H1 (cell line): ENCODE data around the gene PCDHGB7. TPM values are rescaled to one million over a fixed set of nuclear protein-coding genes. Genes with fewer than 3 reads are reported as not detected.
A peak's percentile ranks its signal among the peaks of the same experiment; 100 is the strongest.
"Not testable (repeated sequence)": the region's sequence is repeated elsewhere in the genome, so short reads cannot be mapped to it uniquely, and the experiment has no call there.

Experiments used
- CTCF ChIA-PET: fragments of 300-600 bp; sonication (Branson Sonifier 250); formaldehyde crosslinking; loops from one replicate; lab custom pipeline; 2021; ENCODE audit not compliant: partially characterized antibody; lab: Charles Lee
- POLR2A ChIA-PET: fragments of 300-600 bp; sonication (Branson Sonifier 250); formaldehyde crosslinking; loops from one replicate; lab custom pipeline; 2021; ENCODE audit warnings: inconsistent platforms; ENCODE audit not compliant: partially characterized antibody; lab: Charles Lee
- DNase-seq, 2 experiments: peaks; one replicate each; pipeline versions ENCODE4 v3.0.0 to v3.0.0-alpha.2; 2010 to 2022; ENCODE audit warnings: low spot score in 2 of 2, low read depth in 1 of 2, mixed read lengths in 1 of 2
- FAIRE-seq: peaks from 2 replicates; lab custom pipeline; 2011; peaks lifted over from hg19 to GRCh38; lab: Jason Lieb, UNC
- H2AFZ ChIP-seq: 2 replicates; pipeline ENCODE4 v1.8.1; 2012; ENCODE audit warnings: low read length, inconsistent platforms
- H2AK5ac ChIP-seq: 2 replicates; pipeline ENCODE4 v1.6.1; 2013; ENCODE audit warnings: low read depth, low read length
- H2BK120ac ChIP-seq: replicated peaks from 2 replicates; pipeline ENCODE3; 2013; ENCODE audit warnings: low read depth, low read length, inconsistent platforms
- H2BK12ac ChIP-seq: 2 replicates; pipeline ENCODE4 v1.6.1; 2013; ENCODE audit warnings: low read depth, low read length
- H2BK15ac ChIP-seq: 2 replicates; pipeline ENCODE4 v1.6.1; 2013; ENCODE audit warnings: low read length
- H2BK20ac ChIP-seq: 2 replicates; pipeline ENCODE4 v1.6.1; 2013; ENCODE audit warnings: low read length
- H2BK5ac ChIP-seq: 2 replicates; pipeline ENCODE4 v1.6.1; 2013; ENCODE audit warnings: low read depth, low read length
- H3K14ac ChIP-seq: 2 replicates; pipeline ENCODE4 v1.6.1; 2013; ENCODE audit warnings: inconsistent platforms; ENCODE audit not compliant: insufficient read length
- H3K18ac ChIP-seq: 2 replicates; pipeline ENCODE4 v1.6.1; 2013; ENCODE audit warnings: low read length; ENCODE audit errors: extremely low read depth
- H3K23ac ChIP-seq: 2 replicates; pipeline ENCODE4 v1.6.1; 2013; ENCODE audit warnings: inconsistent platforms; ENCODE audit not compliant: insufficient read length
- H3K23me2 ChIP-seq: 2 replicates; pipeline ENCODE4 v1.6.1; 2013; ENCODE audit warnings: low read depth, low read length
- H3K27ac ChIP-seq: 2 replicates; pipeline ENCODE4 v1.6.1; 2011; ENCODE audit warnings: low read depth, low read length, inconsistent platforms
- H3K27me3 ChIP-seq, 4 experiments: replicated peaks in 1 of 4; 1 replicate in 1 of 4; 2 replicates in 3 of 4; pipeline versions ENCODE4 v1.6.1 to v1.8.1; 2011 to 2013; ENCODE audit warnings: low read length in 3 of 4, mild to moderate bottlenecking in 3 of 4, inconsistent platforms in 2 of 4, mixed read lengths in 2 of 4, moderate library complexity in 1 of 4; ENCODE audit not compliant: control insufficient read depth in 3 of 4, insufficient read depth in 3 of 4; ENCODE audit errors: extremely low read depth in 1 of 4
- H3K36me3 ChIP-seq, 4 experiments: 2 replicates each; pipeline versions ENCODE4 v1.6.1 to v1.8.1; 2011 to 2013; ENCODE audit warnings: mild to moderate bottlenecking in 4 of 4, low read length in 3 of 4, moderate library complexity in 2 of 4, control low read depth in 1 of 4, inconsistent platforms in 1 of 4; ENCODE audit not compliant: insufficient read depth in 4 of 4, control insufficient read depth in 2 of 4
- H3K4ac ChIP-seq: replicated peaks from 2 replicates; pipeline ENCODE3; 2013; ENCODE audit warnings: low read length, low read depth, mixed read lengths, inconsistent platforms; ENCODE audit not compliant: insufficient read length
- H3K4me1 ChIP-seq, 4 experiments: replicated peaks in 1 of 4; 1 replicate in 1 of 4; 2 replicates in 3 of 4; pipeline versions ENCODE4 v1.6.1 to v1.8.1; 2011 to 2013; ENCODE audit warnings: low read length in 3 of 4, inconsistent platforms in 2 of 4, mixed read lengths in 1 of 4; ENCODE audit not compliant: insufficient read depth in 4 of 4, control insufficient read depth in 3 of 4
- H3K4me2 ChIP-seq, 2 experiments: 2 replicates each; pipeline versions ENCODE4 v1.6.1 to v1.8.1; 2011 to 2013; ENCODE audit warnings: low read depth in 2 of 2, low read length in 2 of 2, control low read depth in 1 of 2, inconsistent platforms in 1 of 2, mild to moderate bottlenecking in 1 of 2; ENCODE audit not compliant: insufficient read depth in 1 of 2
- H3K4me3 ChIP-seq, 4 experiments: fragments of 200-600, 300-600 bp in 1 of 4; sonication (generic), shearing (Covaris generic), sonication (Bioruptor Twin) in 1 of 4; 2 replicates each; pipeline versions ENCODE4 v1.5.1 to v1.8.1; 2011 to 2016; ENCODE audit warnings: low read length in 4 of 4, low read depth in 3 of 4, control low read depth in 2 of 4, inconsistent platforms in 2 of 4, mild to moderate bottlenecking in 2 of 4, mixed read lengths in 1 of 4, moderate library complexity in 1 of 4; ENCODE audit not compliant: insufficient read depth in 2 of 4; ENCODE audit errors: extremely low read depth in 1 of 4
- H3K56ac ChIP-seq: replicated peaks from 2 replicates; pipeline ENCODE3; 2013; ENCODE audit warnings: low read depth, mild to moderate bottlenecking, mixed read lengths, low read length, inconsistent platforms; ENCODE audit not compliant: insufficient read length
- H3K79me1 ChIP-seq: 2 replicates; pipeline ENCODE4 v1.6.1; 2013; ENCODE audit warnings: low read depth, low read length, control low read depth
- H3K79me2 ChIP-seq, 2 experiments: 2 replicates each; pipeline versions ENCODE4 v1.6.1 to v1.8.1; 2012 to 2013; ENCODE audit warnings: low read length in 2 of 2, mild to moderate bottlenecking in 2 of 2, inconsistent platforms in 1 of 2; ENCODE audit not compliant: insufficient read depth in 2 of 2, control insufficient read depth in 1 of 2
- H3K9ac ChIP-seq, 4 experiments: replicated peaks in 1 of 4; 1 replicate in 1 of 4; 2 replicates in 3 of 4; pipeline versions ENCODE4 v1.6.1 to v1.8.1; 2011 to 2013; ENCODE audit warnings: low read depth in 3 of 4, low read length in 3 of 4, control low read depth in 2 of 4, mild to moderate bottlenecking in 2 of 4, moderate library complexity in 2 of 4, inconsistent platforms in 1 of 4; ENCODE audit errors: extremely low read depth in 1 of 4
- H3K9me3 ChIP-seq, 2 experiments: 2 replicates each; pipeline versions ENCODE4 v1.6.1 to v1.8.1; 2012 to 2013; ENCODE audit warnings: mild to moderate bottlenecking in 2 of 2, moderate library complexity in 2 of 2, control low read depth in 1 of 2, inconsistent platforms in 1 of 2, low read depth in 1 of 2, low read length in 1 of 2, mixed read lengths in 1 of 2; ENCODE audit not compliant: insufficient read depth in 2 of 2
- H4K20me1 ChIP-seq, 2 experiments: replicated peaks in 1 of 2; 2 replicates each; pipeline versions ENCODE3 to v1.8.1; 2011 to 2013; ENCODE audit warnings: inconsistent platforms in 2 of 2, low read length in 2 of 2, mild to moderate bottlenecking in 1 of 2; ENCODE audit not compliant: insufficient read depth in 2 of 2, control insufficient read depth in 1 of 2
- H4K5ac ChIP-seq: 2 replicates; pipeline ENCODE4 v1.6.1; 2013; ENCODE audit warnings: low read length, low read depth, mixed read lengths, inconsistent platforms; ENCODE audit not compliant: insufficient read length
- H4K8ac ChIP-seq: 2 replicates; pipeline ENCODE4 v1.8.0; 2013; ENCODE audit warnings: mild to moderate bottlenecking, moderate library complexity, low read length, inconsistent platforms; ENCODE audit not compliant: insufficient read depth; ENCODE audit errors: extremely low read depth
- H4K91ac ChIP-seq: replicated peaks from 2 replicates; pipeline ENCODE3; 2013; ENCODE audit warnings: low read length, mixed read lengths, inconsistent platforms; ENCODE audit not compliant: insufficient read length
- CTCF ChIP-seq, 3 experiments: IDR thresholded peaks; 1 replicate in 2 of 3; 2 replicates in 1 of 3; pipeline versions ENCODE4 v1.5.1 to v1.6.1; 2011; ENCODE audit warnings: low read length in 3 of 3, mild to moderate bottlenecking in 3 of 3, inconsistent platforms in 2 of 3, low read depth in 1 of 3, moderate library complexity in 1 of 3; ENCODE audit not compliant: insufficient read depth in 1 of 3; ENCODE audit errors: control extremely low read depth in 1 of 3
- KDM4A ChIP-seq: IDR thresholded peaks from one replicate; pipeline ENCODE4 v1.7.1; 2012; ENCODE audit warnings: low read depth, mild to moderate bottlenecking, moderate library complexity, low read length, inconsistent platforms; ENCODE audit not compliant: severe bottlenecking
- NRF1 ChIP-seq: IDR thresholded peaks from 2 replicates; pipeline ENCODE4 v1.6.1; 2011; ENCODE audit warnings: mild to moderate bottlenecking, low read depth, low read length, improper control_type of control experiment
- PHF8 ChIP-seq: fragments of 200-600 bp; sonication (generic); conservative IDR thresholded peaks from 2 replicates; pipeline ENCODE4 v1.7.1; 2012; ENCODE audit warnings: low read depth, mild to moderate bottlenecking, inconsistent platforms, low read length, moderate library complexity
- RAD21 ChIP-seq, 2 experiments: IDR thresholded peaks in 1 of 2; conservative IDR thresholded peaks in 1 of 2; 2 replicates each; pipeline ENCODE4 v1.6.1; 2011; ENCODE audit warnings: low read depth in 2 of 2, low read length in 2 of 2, improper control_type of control experiment in 1 of 2, inconsistent platforms in 1 of 2, mild to moderate bottlenecking in 1 of 2, moderate library complexity in 1 of 2
- WGBS, 2 experiments: shearing (Covaris generic) in 1 of 2; methylation state at CpG; one replicate each; pipeline versions ENCODE4 v1.1.6 to v1.1.7; 2013 to 2015; ENCODE audit warnings: low lambda C conversion rate in 2 of 2, mixed read lengths in 2 of 2, inconsistent platforms in 1 of 2, low coverage in 1 of 2, missing lambda C conversion rate in 1 of 2; ENCODE audit not compliant: insufficient replicate concordance in 2 of 2, insufficient coverage in 1 of 2, insufficient read length in 1 of 2; ENCODE audit errors: extremely low coverage in 1 of 2, missing lambda C conversion rate in 1 of 2; 5-methylcytosine and 5-hydroxymethylcytosine counted together
- polyA plus RNA-seq, 7 experiments: library from polyadenylated mRNA; depleted of rRNA in 3 of 7; stranded (reverse) in 5 of 7; unstranded in 2 of 7; fragments of >200 nt in 5 of 7; fragments of 200-250 nt in 2 of 7; gene quantifications; 1 replicate in 5 of 7; 2 replicates in 1 of 7; 4 replicates in 1 of 7; pipeline versions ENCODE4 v1.2.1 to v1.2.3, GENCODE V29; 2011 to 2013; ENCODE audit warnings: missing spikeins in 2 of 7, mixed read lengths in 2 of 7
- total RNA-seq: library from RNA; stranded (reverse); fragmentation: NEBNext Ultra II Directional; extraction: Animal tissue kit (Norgen Biotek cat#: 25700); gene quantifications from 2 replicates; pipeline ENCODE4 v1.2.1, GENCODE V29; 2021

The PCDHGB7 gene
- total and polyA plus RNA-seq, 2 of the 8 experiments (the other 6 are each of a cell fraction or from before 2014, with no cell fraction given), result 4.1 to 9.5 TPM

GRCh38 chr5:141387557-141388311 lies 29.7 kb upstream of the PCDHGB7 start, which contains the start of gene PCDHGB4:
TSS of gene PCDHGB4 (plus strand) at chr5:141387698. CDS start at chr5:141387885, 187 bp downstream.
- H3K27me3 ChIP-seq, H3K79me1 ChIP-seq, H3K56ac ChIP-seq, H4K20me1 ChIP-seq, H2AK5ac ChIP-seq, H2BK12ac ChIP-seq, H3K23ac ChIP-seq, H2BK15ac ChIP-seq, H4K5ac ChIP-seq, H3K18ac ChIP-seq, H2BK5ac ChIP-seq, H3K27ac ChIP-seq, H3K14ac ChIP-seq, H2BK20ac ChIP-seq, H4K91ac ChIP-seq: not testable (repeated sequence)
- CTCF ChIA-PET, result interaction anchor here (0.6 to 8.7 kb wide), 32 partner anchors 9 to 437 kb away, joined by 3 to 68 read pairs (median 5); partner anchors contain the start of genes PCDHB10, PCDHB14, PCDHB15 and PCDHGA1
- Histone ChIP-seq H3K9ac (peak within 1 kb of the TSS in 2 of 4 experiments; percentile 25 to 70; a peak in 1 of 7 replicates), H3K4me2 (peak within 1 kb of the TSS; percentile 55 to 57), H3K9me3 (peaks cover 45 to 49% of the 10 kb centered on the region in 2 experiments)
- 18% methylated on average over 19 of the region's 40 CpGs; no CpG with 5 or more reads in 1 of the 2 experiments for WGBS, 2 experiments
- FAIRE-seq, result peak; percentile 93
- TF ChIP-seq RAD21 (IDR thresholded peaks at IDR 0.05 in 1 of 2, conservative IDR thresholded peaks at IDR 0.05 in 1 of 2; ENCODE audit: low read depth in 2 of 2, low read length in 2 of 2), result peak; percentile 59 to 67
- peak; percentile 56 to 66 (median 65) for TF ChIP-seq CTCF (IDR thresholded peaks at IDR 0.05; ENCODE audit: control extremely low read depth in 1 of 3, insufficient read depth in 1 of 3, low read depth in 1 of 3, low read length in 3 of 3)
- TF ChIP-seq PHF8, result 0 out of 2 replicates have a peak, but pooled peaks have one; percentile 29
- peak; percentile 51 for TF ChIP-seq KDM4A
- peak; percentile 55 for TF ChIP-seq NRF1
- TF ChIP-seq, all 59 proteins: peak for 5; not testable (repeated sequence) for 54
- H3K4ac ChIP-seq, H2BK120ac ChIP-seq, H3K4me1 ChIP-seq, H3K79me2 ChIP-seq, H4K8ac ChIP-seq, H2AFZ ChIP-seq, H3K23me2 ChIP-seq: not testable (repeated sequence)
- peak in 1 of 2 experiments; percentile 82 for DNase-seq
- Histone ChIP-seq H3K4me3 (peak within 1 kb of the TSS; percentile 42 to 69 (median 44); a peak in 7 of 8 replicates), H3K36me3 (peaks cover 3 to 23% (median 9%) of the 10 kb centered on the region in 4 experiments; a peak in 5 of 8 replicates)
- POLR2A ChIA-PET, result interaction anchor here (0.6 to 1.3 kb wide), 4 partner anchors 9 to 299 kb away, joined by 3 to 4 read pairs (median 4); partner anchors contain the start of genes PCDHGB3 and PCDHGB5
